Upper lobe of left lung (tissue), 6 donors: ENCODE measurements around the gene PCSK6. TPM values are rescaled to one million over a fixed set of nuclear protein-coding genes. Genes with fewer than 3 reads are reported as not detected.

Experiments
- ATAC-seq, 2 donors: fragments of 200-7000 bp; cut with Tn5 transposase; one replicate each; pipeline ENCODE4 v1.9.1; 2022; ENCODE audit warnings: mild to moderate bottlenecking in 2 of 2, moderate library complexity in 2 of 2; ENCODE audit not compliant: low FRiP score in 2 of 2
- DNase-seq, 2 donors: peaks; one replicate each; pipeline ENCODE4 v3.0.0-alpha.2; 2019 to 2020
- H3K27ac ChIP-seq, 4 donors: fragments of 200-600 bp; sonication (generic); one replicate each; pipeline ENCODE4 v1.5.1; 2016 to 2019
- H3K27me3 ChIP-seq, 4 donors: fragments of 200-600 bp; sonication (generic); one replicate each; pipeline ENCODE4 v1.5.1; 2017 to 2019
- H3K36me3 ChIP-seq, 4 donors: fragments of 200-600 bp; sonication (generic); one replicate each; pipeline ENCODE4 v1.5.1; 2016 to 2019
- H3K4me1 ChIP-seq, 4 donors: fragments of 200-600 bp; sonication (generic); one replicate each; pipeline ENCODE4 v1.5.1; 2018 to 2019
- H3K4me3 ChIP-seq, 4 donors: fragments of 200-600 bp; sonication (generic); one replicate each; pipeline ENCODE4 v1.5.1; 2017 to 2019; ENCODE audit warnings: mild to moderate bottlenecking in 2 of 4, moderate library complexity in 1 of 4
- H3K9me3 ChIP-seq, 4 donors: fragments of 200-600 bp; sonication (generic); one replicate each; pipeline ENCODE4 v1.5.1; 2018 to 2019
- EP300 ChIP-seq, 4 donors: sonication (generic); formaldehyde crosslinking; IDR thresholded peaks; one replicate each; pipeline ENCODE4 v1.5.1; 2017; ENCODE audit warnings: antibody characterized with exemption in 4 of 4, control low read depth in 2 of 4
- POLR2A ChIP-seq, 4 donors: fragments of 450-650 bp; IDR thresholded peaks; one replicate each; pipeline ENCODE4 v1.5.1; 2016 to 2017; ENCODE audit warnings: antibody characterized with exemption in 4 of 4, mild to moderate bottlenecking in 2 of 4
- POLR2AphosphoS5 ChIP-seq, 2 donors: sonication (generic); formaldehyde crosslinking; IDR thresholded peaks; one replicate each; pipeline ENCODE4 v1.5.1; 2017; ENCODE audit warnings: antibody characterized with exemption in 2 of 2
- WGBS, 2 donors: methylation state at CpG; one replicate each; pipeline ENCODE4 v1.1.5; 2017 to 2018; 5-methylcytosine and 5-hydroxymethylcytosine counted together
- total RNA-seq, 6 donors: library from RNA; depleted of rRNA in 4 of 6; stranded (reverse); fragments of >200 nt in 4 of 6; gene quantifications; one replicate each; pipeline versions ENCODE4 v1.1.0 to v1.2.1, GENCODE V29; 2016 to 2021
- TF ChIP-seq, protein P1 (sequence below), 6 experiments: fragments of 450-650 bp in 4 of 6; fragments of 200-600 bp in 2 of 6; sonication (generic) in 2 of 6; IDR thresholded peaks; one replicate each; pipeline ENCODE4 v1.5.1; 2016 to 2019; ENCODE audit warnings: antibody characterized with exemption in 6 of 6
- donor health status: DM: no; HTN: no; CAD: no; lungs with moderate emphysema.
- donor health status: DM: no; HTN: yes; CAD: no; lungs with severe emphysema.

Gene PCSK6
- total RNA-seq, 6 donors from 2014 or later: 3.1 to 24.4 (median 5.5) TPM

DNA sequence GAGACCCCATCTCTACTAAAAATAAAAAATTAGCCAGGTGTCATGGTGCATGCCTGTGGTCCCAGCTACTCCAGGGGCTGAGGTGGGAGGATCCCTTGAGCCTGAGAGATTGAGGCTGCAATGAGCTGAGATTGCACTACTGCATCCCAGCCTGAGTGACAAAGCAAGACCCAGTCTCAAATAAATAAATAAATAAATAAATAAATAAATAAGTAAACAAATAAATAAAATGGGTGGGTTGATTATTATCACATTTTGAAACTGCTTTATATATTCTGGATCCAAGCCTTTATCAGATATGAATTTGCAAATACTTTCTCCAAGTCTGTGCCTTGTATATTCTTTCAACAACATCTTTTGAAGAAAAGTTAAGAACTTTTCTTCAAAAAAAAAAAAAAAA, 22.2 kb upstream of the PCSK6 start:
- Histone ChIP-seq H3K4me1 (no peaks in the 10 kb centered on the region), H3K36me3 (no peaks in the 10 kb centered on the region), H3K27ac (no peak overlapping the region), H3K9me3 (peaks cover 4 to 13% (median 11%) of the 10 kb centered on the region in 4 donors), H3K27me3 (no peaks in the 10 kb centered on the region), H3K4me3 (no peak overlapping the region)
- TF ChIP-seq EP300 (IDR thresholded peaks at IDR 0.05): no peak
- DNase-seq: no peak
- no peak for ATAC-seq

DNA sequence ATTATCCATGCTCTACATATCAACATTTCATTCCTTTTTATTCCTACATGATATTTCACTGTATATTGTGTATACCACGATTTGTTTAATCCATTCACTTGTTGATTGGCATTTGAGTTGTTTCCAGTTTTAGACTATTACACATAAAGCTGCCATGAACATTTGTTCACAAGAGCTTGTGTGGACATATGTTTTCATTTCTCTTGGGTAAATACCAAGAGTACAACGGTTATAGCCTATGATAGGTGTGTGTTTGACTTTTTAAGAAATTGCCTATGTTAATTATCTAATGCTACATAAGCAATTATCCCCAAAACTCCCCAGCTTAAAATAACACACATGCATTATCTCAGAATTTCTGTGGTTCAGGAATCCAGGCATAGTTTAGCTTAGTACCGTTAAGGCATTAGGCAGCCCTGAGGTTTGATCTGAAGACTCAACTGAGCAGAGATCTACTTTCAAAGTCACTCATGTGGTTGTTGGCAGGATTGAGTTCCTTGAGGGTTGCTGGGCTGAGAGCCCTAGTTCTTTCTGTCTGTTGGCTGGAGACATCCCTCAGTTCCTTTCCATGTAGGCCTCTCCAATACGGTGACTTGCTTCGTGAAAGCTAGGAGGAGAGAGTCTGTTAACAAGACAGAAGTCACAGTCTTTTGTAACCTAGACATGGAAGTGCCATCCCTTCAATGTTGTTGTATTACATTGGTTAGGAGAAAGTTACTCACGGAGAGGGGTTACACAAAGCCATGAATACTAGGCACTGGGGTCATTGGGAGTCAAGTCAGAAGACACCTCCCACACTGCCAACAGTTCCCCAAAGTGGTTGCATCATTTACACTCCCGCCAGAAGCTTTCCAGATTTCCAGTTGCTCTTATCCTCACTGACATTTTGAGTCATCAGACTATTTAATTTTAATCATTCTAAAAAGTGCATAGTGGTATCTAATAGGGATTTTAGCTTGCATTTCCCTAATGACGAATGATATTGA, 21.0 kb upstream of the PCSK6 start:
- Histone ChIP-seq H3K27me3 (no peaks in the 10 kb centered on the region), H3K36me3 (no peaks in the 10 kb centered on the region), H3K4me3 (no peak overlapping the region), H3K27ac (no peak overlapping the region), H3K9me3 (peaks cover 0 to 1% (median under 1%) of the 10 kb centered on the region in 4 donors), H3K4me1 (no peaks in the 10 kb centered on the region)
- DNase-seq (no peak), ATAC-seq (peak in 1 of 2 donors; percentile 81)
- 81 to 84% methylated on average over 8 of the region's 8 CpGs for WGBS, 2 donors
- TF ChIP-seq, protein P1, sequence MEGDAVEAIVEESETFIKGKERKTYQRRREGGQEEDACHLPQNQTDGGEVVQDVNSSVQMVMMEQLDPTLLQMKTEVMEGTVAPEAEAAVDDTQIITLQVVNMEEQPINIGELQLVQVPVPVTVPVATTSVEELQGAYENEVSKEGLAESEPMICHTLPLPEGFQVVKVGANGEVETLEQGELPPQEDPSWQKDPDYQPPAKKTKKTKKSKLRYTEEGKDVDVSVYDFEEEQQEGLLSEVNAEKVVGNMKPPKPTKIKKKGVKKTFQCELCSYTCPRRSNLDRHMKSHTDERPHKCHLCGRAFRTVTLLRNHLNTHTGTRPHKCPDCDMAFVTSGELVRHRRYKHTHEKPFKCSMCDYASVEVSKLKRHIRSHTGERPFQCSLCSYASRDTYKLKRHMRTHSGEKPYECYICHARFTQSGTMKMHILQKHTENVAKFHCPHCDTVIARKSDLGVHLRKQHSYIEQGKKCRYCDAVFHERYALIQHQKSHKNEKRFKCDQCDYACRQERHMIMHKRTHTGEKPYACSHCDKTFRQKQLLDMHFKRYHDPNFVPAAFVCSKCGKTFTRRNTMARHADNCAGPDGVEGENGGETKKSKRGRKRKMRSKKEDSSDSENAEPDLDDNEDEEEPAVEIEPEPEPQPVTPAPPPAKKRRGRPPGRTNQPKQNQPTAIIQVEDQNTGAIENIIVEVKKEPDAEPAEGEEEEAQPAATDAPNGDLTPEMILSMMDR (IDR thresholded peaks at IDR 0.05): no peak
- TF ChIP-seq POLR2AphosphoS5 (IDR thresholded peaks at IDR 0.05): no peak
- TF ChIP-seq EP300 (IDR thresholded peaks at IDR 0.05): no peak
- TF ChIP-seq POLR2A (IDR thresholded peaks at IDR 0.05): no peak

DNA sequence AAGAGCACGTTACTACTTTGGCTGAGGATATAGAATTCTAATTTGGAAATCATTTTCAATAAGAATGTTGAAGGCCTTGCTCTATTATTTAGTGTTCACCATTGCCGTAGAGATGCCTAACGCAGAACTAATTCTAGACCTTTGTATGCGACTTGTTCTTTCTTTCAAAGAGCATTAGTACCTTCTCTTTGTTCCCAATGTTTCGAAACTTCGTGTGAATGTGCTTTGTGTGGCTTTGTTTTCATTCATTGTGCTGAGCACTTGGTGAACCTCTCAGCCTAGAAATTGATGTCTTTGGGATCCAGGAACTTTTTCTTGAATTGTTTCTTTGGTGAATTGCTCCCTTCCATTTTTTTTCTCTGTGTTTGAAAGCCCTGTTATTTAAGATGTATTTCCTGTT, 19.8 kb upstream of the PCSK6 start:
- no peak for DNase-seq
- ATAC-seq: no peak
- H3K27me3 ChIP-seq: no peaks in the 10 kb centered on the region
- H3K27ac ChIP-seq: no peak overlapping the region
- no peaks in the 10 kb centered on the region for H3K4me1 ChIP-seq
- no peaks in the 10 kb centered on the region for H3K36me3 ChIP-seq
- TF ChIP-seq POLR2A (IDR thresholded peaks at IDR 0.05) (no peak), EP300 (IDR thresholded peaks at IDR 0.05) (no peak), POLR2AphosphoS5 (IDR thresholded peaks at IDR 0.05) (no peak)
- TF ChIP-seq, protein P1 (IDR thresholded peaks at IDR 0.05): no peak
- 86 to 94% methylated on average over 6 of the region's 6 CpGs for WGBS, 2 donors
- no peak overlapping the region for H3K4me3 ChIP-seq
- no peaks in the 10 kb centered on the region for H3K9me3 ChIP-seq

DNA sequence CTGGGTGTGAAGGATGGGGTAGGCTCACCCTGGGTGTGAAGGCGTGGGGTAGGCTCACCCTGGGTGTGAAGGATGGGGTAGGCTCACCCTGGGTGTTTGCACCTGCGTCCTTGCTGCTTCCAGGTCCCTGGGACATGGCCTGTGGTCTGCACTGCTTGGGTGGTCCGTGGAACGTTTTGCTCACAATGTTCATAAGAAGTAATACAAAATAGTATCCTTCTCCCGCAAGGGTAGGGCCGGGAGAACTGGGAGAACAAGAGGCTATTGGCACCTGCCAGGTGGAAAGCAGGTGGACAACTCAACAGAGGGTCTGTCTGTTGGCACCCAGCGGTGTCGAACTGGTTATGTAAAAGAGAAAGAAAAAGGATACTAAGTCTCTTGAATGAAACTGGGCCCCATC, 17.0 kb upstream of the PCSK6 start:
- Histone ChIP-seq H3K4me3 (no peak overlapping the region), H3K27ac (no peak overlapping the region), H3K27me3 (no peaks in the 10 kb centered on the region), H3K9me3 (no peaks in the 10 kb centered on the region), H3K36me3 (no peaks in the 10 kb centered on the region), H3K4me1 (peaks cover 0 to 6% (median 5%) of the 10 kb centered on the region in 4 donors)
- TF ChIP-seq POLR2AphosphoS5 (IDR thresholded peaks at IDR 0.05): no peak
- TF ChIP-seq POLR2A (IDR thresholded peaks at IDR 0.05): no peak
- ATAC-seq (no peak), DNase-seq (no peak)
- WGBS, 2 donors: 89 to 90% methylated on average over 8 of the region's 8 CpGs

DNA sequence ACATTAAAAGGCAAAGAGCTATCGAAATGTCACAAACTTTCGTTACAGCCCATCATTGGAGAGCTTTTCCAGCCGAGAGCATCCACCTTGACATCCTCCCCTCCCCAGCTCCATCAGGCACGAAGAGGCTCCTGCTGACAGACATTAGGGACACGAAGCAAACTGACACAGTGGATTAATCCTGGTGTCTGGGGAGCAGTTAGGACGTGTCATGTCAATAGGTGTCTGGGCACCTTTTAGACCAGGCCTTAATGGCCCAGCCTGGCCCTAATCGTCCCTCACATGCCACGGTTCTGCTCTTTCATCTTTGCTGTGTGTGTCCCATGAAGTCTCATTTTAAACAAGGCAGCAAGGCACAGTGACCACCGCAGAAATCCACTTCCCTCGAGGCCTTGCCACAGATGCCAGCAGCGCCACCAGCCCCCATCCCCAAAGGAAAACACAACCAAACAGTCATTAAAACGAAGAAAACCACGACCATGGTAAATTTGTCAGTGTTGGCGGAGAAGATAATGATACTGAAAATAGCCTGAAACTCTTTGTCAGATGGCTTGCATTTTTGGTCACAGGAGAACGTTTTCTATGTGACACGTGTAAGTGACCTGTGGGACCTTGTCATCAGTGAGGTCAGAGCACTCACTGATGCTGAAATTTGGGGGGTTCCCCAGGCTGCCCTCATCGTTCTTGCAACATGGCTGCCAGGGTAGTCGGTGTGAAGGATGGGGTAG, 16.3 kb upstream of the PCSK6 start:
- H3K4me1 ChIP-seq: peaks cover 4 to 12% (median 7%) of the 10 kb centered on the region in 4 donors
- no peak for DNase-seq
- 70 to 74% methylated on average over 18 of the region's 18 CpGs for WGBS, 2 donors
- no peaks in the 10 kb centered on the region for H3K9me3 ChIP-seq
- ATAC-seq: no peak
- H3K4me3 ChIP-seq: no peak overlapping the region
- H3K27ac ChIP-seq: no peak overlapping the region
- H3K36me3 ChIP-seq: no peaks in the 10 kb centered on the region
- TF ChIP-seq, protein P1 (IDR thresholded peaks at IDR 0.05): no peak
- TF ChIP-seq EP300 (IDR thresholded peaks at IDR 0.05) (no peak), POLR2AphosphoS5 (IDR thresholded peaks at IDR 0.05) (no peak), POLR2A (IDR thresholded peaks at IDR 0.05) (no peak)
- no peaks in the 10 kb centered on the region for H3K27me3 ChIP-seq
